NB4 (cell line): ENCODE results near the gene RAD51B.

Experiments used
- DNase-seq: peaks from one replicate; pipeline ENCODE4 v3.0.0; 2010; ENCODE audit warnings: low read depth
- H3K4me3 ChIP-seq: one replicate; pipeline ENCODE4 v1.5.1; 2011; ENCODE audit warnings: mild to moderate bottlenecking, low read depth, low read length, moderate library complexity
- MYC ChIP-seq: IDR thresholded peaks from 2 replicates; pipeline ENCODE4 v1.6.1; 2011; ENCODE audit warnings: low read depth, low read length
- POLR2A ChIP-seq: IDR thresholded peaks from 2 replicates; pipeline ENCODE4 v1.6.1; 2011; ENCODE audit warnings: mild to moderate bottlenecking; ENCODE audit not compliant: insufficient read length; ENCODE audit errors: extremely low read depth
- TF ChIP-seq, protein P1 (sequence below): IDR thresholded peaks from one replicate; pipeline ENCODE4 v1.5.1; 2012; ENCODE audit warnings: low read depth, low read length
- TF ChIP-seq, protein P2 (sequence below): IDR thresholded peaks from 2 replicates; pipeline ENCODE4 v1.6.1; 2011; ENCODE audit warnings: low read depth, low read length

RAD51B gene

DNA sequence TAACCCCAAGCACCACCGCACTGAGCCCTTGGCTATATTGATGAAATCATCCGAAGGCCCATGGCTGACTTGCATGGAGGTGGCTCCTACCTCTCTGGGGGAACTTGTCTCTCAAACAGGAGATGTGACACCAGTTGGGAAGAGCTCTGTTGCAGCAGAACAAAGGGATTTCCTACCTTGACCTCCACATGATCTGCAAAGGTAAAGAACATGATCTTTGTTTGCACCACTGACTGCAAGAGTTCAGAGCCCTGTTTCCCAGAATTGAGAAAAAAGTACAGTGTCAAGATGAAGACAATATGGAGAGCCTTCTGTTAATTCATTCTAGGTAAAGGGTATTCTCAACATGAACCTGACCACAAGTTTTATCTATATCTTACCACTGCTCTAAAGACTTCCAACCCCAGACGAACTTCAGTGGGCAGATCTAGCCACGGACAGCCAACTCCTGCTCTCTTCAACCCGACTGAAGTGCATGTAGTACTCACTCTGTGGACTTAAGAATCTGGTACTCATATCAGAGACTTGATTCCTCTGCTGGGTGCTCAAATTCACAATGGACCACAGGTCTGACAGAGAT lies 35.2 kb upstream of the RAD51B start:
- TF ChIP-seq MYC = no peak
- TF ChIP-seq, protein P1, sequence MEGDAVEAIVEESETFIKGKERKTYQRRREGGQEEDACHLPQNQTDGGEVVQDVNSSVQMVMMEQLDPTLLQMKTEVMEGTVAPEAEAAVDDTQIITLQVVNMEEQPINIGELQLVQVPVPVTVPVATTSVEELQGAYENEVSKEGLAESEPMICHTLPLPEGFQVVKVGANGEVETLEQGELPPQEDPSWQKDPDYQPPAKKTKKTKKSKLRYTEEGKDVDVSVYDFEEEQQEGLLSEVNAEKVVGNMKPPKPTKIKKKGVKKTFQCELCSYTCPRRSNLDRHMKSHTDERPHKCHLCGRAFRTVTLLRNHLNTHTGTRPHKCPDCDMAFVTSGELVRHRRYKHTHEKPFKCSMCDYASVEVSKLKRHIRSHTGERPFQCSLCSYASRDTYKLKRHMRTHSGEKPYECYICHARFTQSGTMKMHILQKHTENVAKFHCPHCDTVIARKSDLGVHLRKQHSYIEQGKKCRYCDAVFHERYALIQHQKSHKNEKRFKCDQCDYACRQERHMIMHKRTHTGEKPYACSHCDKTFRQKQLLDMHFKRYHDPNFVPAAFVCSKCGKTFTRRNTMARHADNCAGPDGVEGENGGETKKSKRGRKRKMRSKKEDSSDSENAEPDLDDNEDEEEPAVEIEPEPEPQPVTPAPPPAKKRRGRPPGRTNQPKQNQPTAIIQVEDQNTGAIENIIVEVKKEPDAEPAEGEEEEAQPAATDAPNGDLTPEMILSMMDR = no peak
- TF ChIP-seq POLR2A = no peak
- TF ChIP-seq, protein P2, sequence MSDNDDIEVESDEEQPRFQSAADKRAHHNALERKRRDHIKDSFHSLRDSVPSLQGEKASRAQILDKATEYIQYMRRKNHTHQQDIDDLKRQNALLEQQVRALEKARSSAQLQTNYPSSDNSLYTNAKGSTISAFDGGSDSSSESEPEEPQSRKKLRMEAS = no peak
- no peak overlapping the region for H3K4me3 ChIP-seq
- no peak for DNase-seq

DNA sequence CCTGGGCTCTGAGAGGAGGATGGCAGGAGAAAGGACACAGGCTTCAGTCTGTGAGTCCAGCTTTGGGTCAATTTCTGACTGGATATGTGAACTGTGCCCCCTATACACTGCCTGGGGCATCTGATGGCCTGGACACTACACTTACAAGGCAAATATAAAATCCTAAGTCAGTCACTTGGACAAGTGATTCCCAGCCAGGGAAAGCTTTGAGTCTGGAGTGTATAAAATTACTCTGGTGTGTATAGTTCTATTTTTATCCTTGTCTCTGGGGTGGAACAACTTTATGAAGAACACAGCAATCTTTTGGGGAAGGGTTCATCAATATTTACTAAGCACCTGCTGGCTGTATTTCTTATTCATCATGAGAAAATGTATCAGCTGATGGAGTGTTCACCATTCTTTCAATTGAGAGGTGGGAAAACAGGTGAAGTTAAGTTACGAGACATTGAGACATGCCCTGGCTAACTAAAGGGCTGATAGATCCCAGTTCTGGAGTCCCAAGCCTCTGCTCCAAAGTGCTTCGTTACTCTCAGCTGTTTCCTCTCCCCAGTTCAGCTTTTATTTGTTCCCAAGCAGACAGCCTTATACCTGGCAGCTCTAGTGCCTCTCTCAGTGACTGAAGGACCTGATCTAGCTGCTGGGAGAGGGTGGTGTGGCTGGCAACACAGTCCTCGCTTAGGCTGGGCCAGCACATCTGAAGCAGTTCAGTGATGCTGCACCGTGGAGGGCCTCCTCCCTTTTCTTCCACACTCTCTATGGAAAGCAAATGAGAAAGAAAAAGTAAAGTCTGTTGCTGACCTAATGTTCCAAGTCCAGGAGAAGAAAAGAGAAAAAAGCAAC lies 34.1 kb upstream of the RAD51B start:
- TF ChIP-seq, protein P2 = no peak
- TF ChIP-seq POLR2A = no peak
- TF ChIP-seq, protein P1 = no peak
- TF ChIP-seq MYC = no peak
- no peak overlapping the region for H3K4me3 ChIP-seq
- no peak for DNase-seq

GRCh38 chr14:67787673-67788072 lies 31.9 kb upstream of the RAD51B start:
- DNase-seq = no peak
- H3K4me3 ChIP-seq = no peak overlapping the region
- TF ChIP-seq, protein P2 = no peak
- TF ChIP-seq POLR2A (no peak), MYC (no peak)
- TF ChIP-seq, protein P1 = no peak

- no peak overlapping the region for H3K4me3 ChIP-seq
- TF ChIP-seq MYC (no peak), POLR2A (no peak)
- TF ChIP-seq, protein P1 = no peak
- TF ChIP-seq, protein P2 = no peak
- DNase-seq = no peak
Observed at GRCh38 chr14:67798731-67799130, 20.8 kb upstream of the RAD51B start.

DNA sequence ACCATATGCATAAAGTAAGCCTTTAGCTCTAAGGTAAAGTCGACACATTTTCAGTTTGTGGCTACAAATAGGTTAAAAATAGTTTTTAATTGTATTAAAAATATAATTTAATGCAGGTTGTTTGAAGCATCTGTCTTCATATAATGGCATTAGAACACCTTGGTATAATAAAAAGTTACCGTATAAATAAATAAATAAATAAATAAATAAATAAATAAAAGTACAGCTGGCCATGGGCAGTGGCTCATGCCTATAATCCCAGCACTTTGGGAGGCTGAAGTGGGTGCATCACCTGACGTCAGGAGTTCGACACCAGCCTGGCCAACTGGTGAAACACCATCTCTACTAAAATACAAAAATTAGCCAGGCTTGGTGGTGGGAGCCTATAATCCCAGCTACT lies 18.8 kb upstream of the RAD51B start:
- H3K4me3 ChIP-seq = no peak overlapping the region
- TF ChIP-seq MYC = no peak
- TF ChIP-seq, protein P1 = no peak
- no peak for TF ChIP-seq POLR2A
- TF ChIP-seq, protein P2 = no peak
- DNase-seq = no peak
